Stimulated activated CD4-positive, alpha-beta T cell treated with anti-CD3 and anti-CD28 coated beads, Interleukin-4, amount 100 ng/mL, for 48 hours (primary cell): ENCODE results near the gene ARL8A.

ENCODE experiments used
- DNase-seq, 2 donors: peaks; one replicate each; pipeline ENCODE4 v3.0.0-alpha.2; 2020; ENCODE audit warnings: low read depth in 2 of 2

The ARL8A gene

GRCh38 chr1:202135221-202135721 is 9.3 kb downstream of the ARL8A start:
- DNase-seq = no peak

GRCh38 chr1:202134645-202135172 is 9.8 kb downstream of the ARL8A start:
- no peak for DNase-seq

- no peak for DNase-seq
Observed at GRCh38 chr1:202133989-202134388, 10.5 kb downstream of the ARL8A start.

- no peak for DNase-seq
Observed at GRCh38 chr1:202133496-202133895, 11.0 kb downstream of the ARL8A start.

GRCh38 chr1:202133001-202133400 is 11.5 kb downstream of the ARL8A start:
- DNase-seq = no peak

GRCh38 chr1:202131956-202132821 is 12.3 kb downstream of the ARL8A start:
- DNase-seq = no peak

- DNase-seq = no peak
Observed at GRCh38 chr1:202130816-202131522, 13.6 kb downstream of the ARL8A start.

GRCh38 chr1:202130297-202130721 is 14.2 kb downstream of the ARL8A start:
- DNase-seq = no peak

- no peak for DNase-seq
Observed at GRCh38 chr1:202129453-202130296, 14.9 kb downstream of the ARL8A start.

GRCh38 chr1:202127836-202128622 is 16.5 kb downstream of the ARL8A start:
- no peak for DNase-seq

GRCh38 chr1:202127061-202127460 is 17.5 kb downstream of the ARL8A start:
- DNase-seq = no peak

- DNase-seq = no peak
Observed at GRCh38 chr1:202126426-202126825, 18.1 kb downstream of the ARL8A start.

GRCh38 chr1:202125611-202126010 is 18.9 kb downstream of the ARL8A start:
- no peak for DNase-seq

- DNase-seq = no peak
Observed at GRCh38 chr1:202124142-202124541, 20.4 kb downstream of the ARL8A start.

GRCh38 chr1:202123336-202123813 is 21.2 kb downstream of the ARL8A start:
- no peak for DNase-seq

GRCh38 chr1:202122639-202123335 is 21.8 kb downstream of the ARL8A start, which contains the start of gene GPR37L1:
Gene GPR37L1, plus strand, starts transcription at chr1:202122917. Its CDS starts 47 bp downstream, at chr1:202122964.
- no peak for DNase-seq

GRCh38 chr1:202121006-202121405 is 23.5 kb downstream of the ARL8A start:
- no peak for DNase-seq

GRCh38 chr1:202117898-202118371 is 26.6 kb downstream of the ARL8A start:
- DNase-seq = no peak

- no peak for DNase-seq
Observed at GRCh38 chr1:202116287-202116686, 28.2 kb downstream of the ARL8A start.
